ENCODE data around the gene ADD2.
"Not testable (repeated sequence)": the region's sequence is repeated elsewhere in the genome, so short reads cannot be mapped to it uniquely, and the experiment has no call there.

DNA sequence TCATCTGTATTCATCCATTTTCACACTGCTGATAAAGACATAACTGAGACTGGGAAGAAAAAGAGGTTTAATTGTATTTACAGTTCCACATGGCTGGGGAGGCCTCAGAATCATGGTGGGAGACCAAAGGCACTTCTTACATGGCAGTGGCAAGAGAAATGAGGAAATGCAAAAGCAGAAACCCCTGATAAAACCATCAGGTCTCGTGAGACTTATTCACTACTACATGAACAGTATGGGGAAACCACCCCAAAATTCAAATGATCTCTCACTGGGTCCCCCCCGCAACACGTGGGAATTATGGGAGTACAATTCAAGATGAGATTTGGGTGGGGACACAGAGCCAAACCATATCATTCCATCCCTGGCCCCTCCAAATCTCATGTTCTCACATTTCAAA is 30.0 kb upstream of the ADD2 start:
- TF ChIP-seq, protein P1, sequence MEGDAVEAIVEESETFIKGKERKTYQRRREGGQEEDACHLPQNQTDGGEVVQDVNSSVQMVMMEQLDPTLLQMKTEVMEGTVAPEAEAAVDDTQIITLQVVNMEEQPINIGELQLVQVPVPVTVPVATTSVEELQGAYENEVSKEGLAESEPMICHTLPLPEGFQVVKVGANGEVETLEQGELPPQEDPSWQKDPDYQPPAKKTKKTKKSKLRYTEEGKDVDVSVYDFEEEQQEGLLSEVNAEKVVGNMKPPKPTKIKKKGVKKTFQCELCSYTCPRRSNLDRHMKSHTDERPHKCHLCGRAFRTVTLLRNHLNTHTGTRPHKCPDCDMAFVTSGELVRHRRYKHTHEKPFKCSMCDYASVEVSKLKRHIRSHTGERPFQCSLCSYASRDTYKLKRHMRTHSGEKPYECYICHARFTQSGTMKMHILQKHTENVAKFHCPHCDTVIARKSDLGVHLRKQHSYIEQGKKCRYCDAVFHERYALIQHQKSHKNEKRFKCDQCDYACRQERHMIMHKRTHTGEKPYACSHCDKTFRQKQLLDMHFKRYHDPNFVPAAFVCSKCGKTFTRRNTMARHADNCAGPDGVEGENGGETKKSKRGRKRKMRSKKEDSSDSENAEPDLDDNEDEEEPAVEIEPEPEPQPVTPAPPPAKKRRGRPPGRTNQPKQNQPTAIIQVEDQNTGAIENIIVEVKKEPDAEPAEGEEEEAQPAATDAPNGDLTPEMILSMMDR (IDR thresholded peaks at IDR 0.05): not testable (repeated sequence)
- not testable (repeated sequence) for TF ChIP-seq POLR2A (IDR thresholded peaks at IDR 0.05)

Measured in adrenal gland (tissue), 5 donors.